ENCODE data around the gene PCDH9. TPM values are rescaled to one million over a fixed set of nuclear protein-coding genes. Genes with fewer than 3 reads are reported as not detected.

PCDH9 gene
- total and polyA plus RNA-seq, 9 donors, result 0.18 to 6.5 (median 1.3) TPM

GRCh38 chr13:66560991-66561390 is 669.1 kb downstream of the PCDH9 start:
- H3K4me1 ChIP-seq (ENCODE audit: insufficient read depth), result no peaks in the 10 kb centered on the region
- DNase-seq, result no peak
- no peaks in the 10 kb centered on the region for H3K36me3 ChIP-seq
- intact Hi-C loops (cut with DNase I), result no loop called here
- H3K9me3 ChIP-seq, result no peaks in the 10 kb centered on the region
- TF ChIP-seq EP300 (IDR thresholded peaks at IDR 0.05) (no peak), POLR2A (IDR thresholded peaks at IDR 0.05) (no peak)
- TF ChIP-seq, protein P1, sequence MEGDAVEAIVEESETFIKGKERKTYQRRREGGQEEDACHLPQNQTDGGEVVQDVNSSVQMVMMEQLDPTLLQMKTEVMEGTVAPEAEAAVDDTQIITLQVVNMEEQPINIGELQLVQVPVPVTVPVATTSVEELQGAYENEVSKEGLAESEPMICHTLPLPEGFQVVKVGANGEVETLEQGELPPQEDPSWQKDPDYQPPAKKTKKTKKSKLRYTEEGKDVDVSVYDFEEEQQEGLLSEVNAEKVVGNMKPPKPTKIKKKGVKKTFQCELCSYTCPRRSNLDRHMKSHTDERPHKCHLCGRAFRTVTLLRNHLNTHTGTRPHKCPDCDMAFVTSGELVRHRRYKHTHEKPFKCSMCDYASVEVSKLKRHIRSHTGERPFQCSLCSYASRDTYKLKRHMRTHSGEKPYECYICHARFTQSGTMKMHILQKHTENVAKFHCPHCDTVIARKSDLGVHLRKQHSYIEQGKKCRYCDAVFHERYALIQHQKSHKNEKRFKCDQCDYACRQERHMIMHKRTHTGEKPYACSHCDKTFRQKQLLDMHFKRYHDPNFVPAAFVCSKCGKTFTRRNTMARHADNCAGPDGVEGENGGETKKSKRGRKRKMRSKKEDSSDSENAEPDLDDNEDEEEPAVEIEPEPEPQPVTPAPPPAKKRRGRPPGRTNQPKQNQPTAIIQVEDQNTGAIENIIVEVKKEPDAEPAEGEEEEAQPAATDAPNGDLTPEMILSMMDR (IDR thresholded peaks at IDR 0.05), result no peak
- WGBS, 3 donors, result 92 to 97% (median 94%) methylated on average over 25 to 26 of the region's 26 CpGs
- no peak overlapping the region for H3K27ac ChIP-seq
- H3K27me3 ChIP-seq, result no peaks in the 10 kb centered on the region
- no peak overlapping the region for H3K4me3 ChIP-seq

DNA sequence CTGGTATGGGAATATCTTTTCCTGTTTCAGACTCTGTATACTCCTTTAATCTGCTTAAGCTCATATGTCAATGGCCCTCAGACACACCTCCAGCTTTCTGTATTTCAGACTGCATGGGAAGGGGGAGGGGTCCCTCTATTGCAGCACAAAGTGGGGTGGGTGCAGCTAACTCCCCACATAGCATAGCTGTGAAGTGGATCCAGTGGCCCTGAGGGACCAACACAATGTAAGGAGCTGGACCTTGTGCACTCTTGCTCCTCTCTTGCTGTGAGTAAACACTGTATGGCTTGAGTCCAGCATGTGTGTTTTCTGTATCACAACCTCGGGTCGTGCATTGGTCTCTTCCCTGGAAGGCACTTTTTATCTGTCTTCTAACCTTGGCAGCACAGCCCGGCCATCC is 669.9 kb downstream of the PCDH9 start:
- 30 to 35% (median 34%) methylated on average over 3 of the region's 3 CpGs for WGBS, 3 donors
- no peak overlapping the region for H3K4me3 ChIP-seq
- intact Hi-C loops (cut with DNase I), result no loop called here
- no peak overlapping the region for H3K27ac ChIP-seq
- no peaks in the 10 kb centered on the region for H3K4me1 ChIP-seq (ENCODE audit: insufficient read depth)
- no peak for DNase-seq
- H3K36me3 ChIP-seq, result no peaks in the 10 kb centered on the region
- H3K9me3 ChIP-seq, result no peaks in the 10 kb centered on the region
- TF ChIP-seq EP300 (IDR thresholded peaks at IDR 0.05) (no peak), POLR2A (IDR thresholded peaks at IDR 0.05) (no peak)
- TF ChIP-seq, protein P1 (IDR thresholded peaks at IDR 0.05), result no peak
- no peaks in the 10 kb centered on the region for H3K27me3 ChIP-seq

GRCh38 chr13:66559093-66559492 is 671.0 kb downstream of the PCDH9 start:
- Histone ChIP-seq H3K36me3 (no peaks in the 10 kb centered on the region), H3K27ac (no peak overlapping the region), H3K4me1 (ENCODE audit: insufficient read depth) (no peaks in the 10 kb centered on the region), H3K4me3 (no peak overlapping the region), H3K9me3 (no peaks in the 10 kb centered on the region), H3K27me3 (no peaks in the 10 kb centered on the region)
- intact Hi-C loops (cut with DNase I), result no loop called here
- no peak for TF ChIP-seq POLR2A (IDR thresholded peaks at IDR 0.05)
- TF ChIP-seq, protein P1 (IDR thresholded peaks at IDR 0.05), result no peak
- TF ChIP-seq EP300 (IDR thresholded peaks at IDR 0.05), result no peak
- DNase-seq, result no peak

- TF ChIP-seq, protein P1 (IDR thresholded peaks at IDR 0.05), result no peak
- TF ChIP-seq EP300 (IDR thresholded peaks at IDR 0.05), result no peak
- TF ChIP-seq POLR2A (IDR thresholded peaks at IDR 0.05), result no peak
- Histone ChIP-seq H3K36me3 (no peaks in the 10 kb centered on the region), H3K4me1 (ENCODE audit: insufficient read depth) (no peaks in the 10 kb centered on the region), H3K27ac (no peak overlapping the region), H3K27me3 (no peaks in the 10 kb centered on the region), H3K4me3 (no peak overlapping the region), H3K9me3 (no peaks in the 10 kb centered on the region)
- DNase-seq, result no peak
- intact Hi-C loops (cut with DNase I), result no loop called here
- 75 to 86% (median 77%) methylated on average over 2 of the region's 2 CpGs for WGBS, 3 donors
These were observed 671.6 kb downstream of the PCDH9 start for GRCh38 chr13:66558506-66558905.

DNA sequence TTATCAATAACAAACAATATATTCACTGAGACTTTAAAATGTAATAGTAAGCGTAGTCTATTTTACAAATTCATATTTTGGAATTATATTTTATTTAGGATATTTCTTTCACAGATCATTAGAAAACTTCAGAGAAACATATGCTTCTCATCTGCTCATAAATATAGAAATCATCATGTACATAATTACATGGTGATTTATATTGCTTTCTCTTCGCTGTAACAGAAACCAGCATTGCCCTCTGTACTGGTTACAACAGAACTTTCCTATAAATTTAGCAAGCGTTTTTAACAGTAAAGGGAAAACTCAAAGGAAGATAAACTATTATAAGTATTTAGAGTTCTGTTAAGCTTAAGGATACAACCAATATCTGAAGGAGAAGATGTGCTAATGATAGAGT is 672.8 kb downstream of the PCDH9 start:
- DNase-seq, result no peak
- no peak overlapping the region for H3K27ac ChIP-seq
- no peak overlapping the region for H3K4me3 ChIP-seq
- H3K9me3 ChIP-seq, result no peaks in the 10 kb centered on the region
- TF ChIP-seq EP300 (IDR thresholded peaks at IDR 0.05) (no peak), POLR2A (IDR thresholded peaks at IDR 0.05) (no peak)
- TF ChIP-seq, protein P1 (IDR thresholded peaks at IDR 0.05), result no peak
- WGBS, 3 donors, result 85 to 90% (median 86%) methylated on average over 3 of the region's 3 CpGs
- intact Hi-C loops (cut with DNase I), result no loop called here
- H3K27me3 ChIP-seq, result no peaks in the 10 kb centered on the region
- H3K36me3 ChIP-seq, result no peaks in the 10 kb centered on the region
- H3K4me1 ChIP-seq (ENCODE audit: insufficient read depth), result no peaks in the 10 kb centered on the region
